GM19035 (cell line): ENCODE data around the gene KRT73.

Source experiments
- ATAC-seq: cut with Tn5 transposase; IDR thresholded peaks from one replicate; pipeline ENCODE4 v1.9.1; 2021; ENCODE audit not compliant: unreplicated experiment

Gene KRT73

DNA sequence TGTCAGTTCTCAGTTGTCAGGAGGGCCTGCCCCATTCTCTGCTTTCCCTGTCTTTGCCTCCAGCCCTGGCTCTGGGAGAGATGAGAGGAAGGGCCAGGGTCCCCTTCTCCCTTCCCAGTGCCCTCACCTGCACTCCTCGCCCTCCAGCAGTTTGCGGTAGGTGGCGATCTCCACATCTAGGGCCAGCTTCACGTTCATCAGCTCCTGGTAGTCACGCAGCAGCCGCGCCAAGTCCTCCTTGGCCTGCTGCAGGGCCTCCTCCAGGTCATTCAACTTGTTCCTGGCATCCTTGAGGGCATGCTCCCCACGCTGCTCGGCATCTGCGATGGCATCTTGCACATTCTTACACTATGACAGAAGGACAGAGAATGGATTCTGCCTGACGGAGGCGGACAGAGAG lies 28.3 kb upstream of the KRT73 start:
- ATAC-seq, result no peak

DNA sequence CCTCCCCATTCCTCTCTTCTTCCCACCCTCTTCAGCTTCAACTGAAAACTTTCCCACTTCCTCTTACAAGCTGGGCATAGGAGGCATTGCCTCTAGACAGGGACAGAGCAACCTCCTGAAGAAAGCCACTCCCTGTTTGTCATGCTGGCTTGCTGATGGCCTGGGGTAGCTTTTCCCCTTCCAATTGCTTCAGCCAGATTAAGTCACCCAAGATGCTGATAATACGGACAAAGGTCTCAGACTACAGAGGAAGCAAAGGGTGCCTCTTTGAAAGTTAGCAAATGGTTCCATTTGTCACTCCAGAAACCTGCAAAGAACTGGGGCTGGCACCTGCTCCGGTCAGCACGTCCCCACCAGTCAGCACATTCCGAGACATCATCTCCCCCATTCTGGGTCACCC lies 27.6 kb upstream of the KRT73 start:
- no peak for ATAC-seq

DNA sequence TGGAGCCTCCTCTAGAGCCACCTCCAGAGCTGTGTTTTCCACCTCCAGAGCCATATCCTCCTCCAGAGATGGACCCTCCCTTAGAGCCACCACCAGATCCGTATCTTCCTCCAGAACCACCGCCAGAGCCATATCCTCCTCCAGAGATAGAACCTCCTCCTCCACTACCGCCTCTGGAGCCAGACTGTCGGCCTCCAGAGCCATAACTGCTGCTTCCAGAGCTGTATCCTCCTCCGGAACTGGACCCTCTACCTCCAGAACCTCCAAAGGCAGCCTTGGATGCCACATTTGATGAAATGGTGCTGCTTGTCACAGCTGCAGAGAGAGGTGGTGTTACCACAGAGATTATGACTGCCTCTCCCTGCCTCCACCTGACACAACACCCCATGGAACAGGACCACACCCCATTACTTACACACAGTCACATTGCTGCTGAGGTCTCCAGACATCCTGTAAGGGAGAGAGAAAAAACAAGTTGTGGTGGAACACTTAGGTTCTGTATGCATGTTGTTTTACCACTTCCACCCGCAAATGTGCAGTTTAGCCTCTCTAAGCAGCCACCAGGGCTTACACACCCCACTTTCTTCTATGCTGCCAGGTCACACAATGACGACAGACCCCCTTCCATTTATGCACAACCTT lies 26.9 kb upstream of the KRT73 start:
- ATAC-seq, result no peak

DNA sequence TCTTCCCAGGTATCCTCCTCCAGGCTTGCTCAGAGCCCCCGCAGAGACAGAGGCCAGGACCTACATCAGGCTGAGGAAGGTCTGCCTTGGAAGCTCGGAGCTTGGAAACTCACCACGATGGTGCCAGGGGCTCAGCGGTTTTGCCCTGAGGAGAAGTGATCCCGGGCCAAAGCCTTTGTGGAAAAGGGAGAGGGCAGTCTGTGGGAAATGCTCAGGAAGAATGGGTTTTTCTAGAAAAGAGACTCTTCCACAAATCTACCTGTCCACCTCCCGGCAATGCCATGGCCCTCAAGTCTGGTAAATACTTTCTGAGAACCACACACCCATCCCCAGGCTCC lies 25.7 kb upstream of the KRT73 start:
- ATAC-seq, result no peak

DNA sequence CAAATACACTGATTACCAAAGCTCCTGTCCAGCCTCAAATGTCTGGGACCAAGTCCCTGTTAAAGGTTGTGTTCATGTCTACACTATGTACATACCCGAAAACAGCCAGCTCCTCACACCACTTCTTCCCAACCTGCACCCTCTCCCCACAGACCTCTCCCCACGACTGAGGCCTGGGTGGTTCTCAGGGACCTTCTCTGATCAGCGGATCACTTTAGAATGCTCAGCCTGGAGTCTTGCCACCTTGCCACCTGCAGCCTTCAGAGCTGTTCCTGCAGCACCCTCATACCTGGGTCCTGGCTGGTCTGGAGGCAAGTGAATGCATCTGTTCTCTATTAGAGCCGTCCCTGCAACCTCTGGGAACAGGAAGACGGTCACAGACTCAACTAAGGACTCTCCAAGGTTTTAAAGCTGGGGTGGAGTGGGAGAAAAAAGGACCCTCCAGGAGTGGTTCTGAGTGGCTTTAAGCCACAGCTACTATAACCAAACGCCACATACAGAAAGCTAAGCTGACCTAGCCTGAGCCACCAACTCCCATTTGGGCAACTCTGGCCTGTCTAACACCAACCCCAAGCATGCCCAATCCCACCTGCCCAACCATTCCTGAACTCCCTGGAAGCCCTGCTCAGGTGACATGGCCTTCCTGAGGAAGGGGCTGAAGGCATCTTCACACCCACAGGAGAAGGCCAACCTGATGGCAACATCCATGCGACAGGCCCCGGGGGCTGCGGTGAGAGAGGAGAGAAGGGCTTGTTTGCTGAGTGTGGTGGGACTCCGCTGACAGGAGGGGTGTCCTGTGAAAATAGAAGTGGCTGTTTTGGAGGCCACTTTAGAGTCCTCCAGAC lies 25.1 kb upstream of the KRT73 start:
- ATAC-seq, result no peak

DNA sequence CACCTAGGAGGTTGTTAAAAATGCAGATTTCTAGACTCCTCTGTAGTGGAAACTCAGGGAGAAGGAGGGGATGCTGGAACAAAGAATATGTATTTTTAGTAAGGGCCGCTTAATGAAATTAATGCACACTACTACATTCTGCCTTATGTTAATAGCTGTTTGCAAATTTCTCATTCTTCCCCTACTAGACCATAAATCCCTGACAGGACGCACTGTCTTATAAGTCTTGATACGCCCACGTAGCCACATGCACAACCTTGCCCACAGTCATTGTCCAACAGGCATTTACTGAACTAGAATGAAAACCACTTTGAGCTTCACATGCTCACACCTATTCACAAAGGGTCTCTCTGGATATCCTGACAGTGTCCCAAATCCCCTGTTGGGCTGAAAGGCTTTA lies 23.1 kb upstream of the KRT73 start:
- ATAC-seq, result no peak

DNA sequence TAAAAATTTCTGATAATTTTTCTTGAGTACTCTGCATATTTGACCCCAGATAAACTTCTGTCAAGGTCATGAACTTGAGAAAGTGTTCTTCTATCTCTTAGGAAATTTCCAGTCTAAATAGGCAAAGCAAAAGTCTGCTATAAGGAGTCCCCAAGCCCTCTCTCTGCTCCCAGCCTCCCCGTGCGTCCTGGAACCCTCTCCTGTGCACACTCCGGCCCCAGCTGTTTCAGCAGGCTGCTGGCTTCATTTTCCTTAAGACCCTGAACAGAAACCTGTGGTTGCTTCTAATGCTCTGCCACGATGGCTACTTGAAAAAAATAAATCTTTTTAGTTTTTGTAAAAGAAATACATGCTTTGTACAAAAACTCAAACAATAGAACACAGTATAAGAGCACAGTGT lies 18.9 kb upstream of the KRT73 start:
- no peak for ATAC-seq

DNA sequence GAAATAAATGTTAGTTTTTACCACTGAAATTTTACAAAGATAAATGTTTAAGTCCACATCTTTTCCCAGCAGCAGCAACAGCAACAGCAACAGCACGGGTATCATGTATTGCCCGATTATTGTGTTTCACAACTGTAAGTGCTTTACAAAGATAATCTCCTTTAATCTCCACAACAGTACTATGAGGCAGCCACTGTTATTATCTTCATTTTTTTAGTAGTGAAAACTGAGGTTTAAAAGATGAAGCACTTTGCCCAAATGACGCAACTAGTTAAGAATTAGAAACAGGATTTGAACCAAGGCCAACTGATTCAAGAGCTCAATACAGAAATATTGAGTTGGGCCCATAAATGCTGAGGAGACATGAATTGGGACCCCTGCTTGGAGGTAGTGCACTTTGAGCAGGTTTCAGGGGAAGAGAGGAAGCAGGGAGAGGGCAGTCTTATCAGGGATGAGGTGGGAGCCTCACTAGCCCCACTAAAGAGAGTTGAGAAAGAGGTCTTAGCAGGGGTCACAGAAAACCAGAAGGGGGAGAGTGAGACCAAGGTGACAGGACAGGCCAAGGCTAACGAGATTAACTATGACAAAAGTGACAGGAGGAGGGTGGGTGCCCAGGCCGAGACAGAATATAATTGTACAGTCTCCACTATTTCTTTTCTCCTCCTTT lies 18.4 kb upstream of the KRT73 start:
- no peak for ATAC-seq

DNA sequence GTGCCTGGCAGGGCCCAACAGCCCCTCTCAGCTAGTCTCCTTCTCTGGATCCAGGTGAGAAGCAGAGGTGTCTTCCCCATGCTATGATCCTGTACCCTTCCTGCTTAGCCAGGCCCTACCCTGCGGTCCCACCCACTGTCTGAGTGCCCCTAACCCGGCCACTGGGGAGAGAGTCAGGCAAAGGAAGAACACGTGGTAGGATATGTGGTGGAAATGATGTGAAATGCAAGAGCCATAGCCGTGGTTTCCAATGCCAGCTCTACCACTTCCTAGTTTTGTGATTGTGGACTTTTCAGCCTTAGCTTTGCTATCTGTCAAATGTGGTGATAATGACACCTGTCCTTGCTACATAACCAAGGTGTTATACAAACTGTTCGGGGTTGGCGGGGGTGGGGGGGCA lies 17.8 kb upstream of the KRT73 start:
- no peak for ATAC-seq

DNA sequence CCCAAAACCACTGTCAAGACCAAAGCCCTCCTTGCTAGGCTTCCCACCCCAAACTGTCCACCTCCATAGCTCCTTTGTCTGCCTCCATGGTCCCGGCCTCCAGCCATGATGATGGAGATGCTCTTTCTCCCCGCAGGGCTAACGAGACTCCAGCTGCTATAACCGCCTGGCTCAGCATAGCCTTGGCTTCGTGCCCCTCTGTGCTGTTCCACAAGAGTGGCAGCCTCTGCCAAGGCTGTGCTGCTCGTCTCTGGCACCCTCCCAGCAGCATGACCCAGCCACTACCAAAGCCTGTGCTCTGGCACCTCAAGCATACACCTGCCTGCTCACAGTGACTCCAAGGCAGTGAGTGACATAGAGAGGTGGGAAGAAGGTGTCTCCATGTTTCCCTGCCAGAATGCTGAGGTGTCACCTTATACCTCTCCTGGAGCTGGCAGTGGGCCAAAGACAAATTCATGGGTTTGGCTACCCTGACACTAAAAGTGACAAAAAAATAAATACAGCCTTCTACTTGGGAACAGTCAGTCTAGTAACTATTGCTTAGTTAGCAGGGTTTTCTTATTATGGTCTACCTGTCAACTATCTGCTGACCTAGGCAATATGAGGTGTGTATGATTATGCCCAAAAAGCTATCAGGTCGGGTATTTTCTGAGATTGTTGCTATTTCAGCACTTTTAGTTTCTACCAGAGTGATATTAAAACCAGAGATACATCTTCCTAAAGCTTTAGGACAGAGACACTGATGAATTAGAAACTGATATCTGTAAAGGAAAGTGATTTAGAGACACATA lies 16.1 kb upstream of the KRT73 start:
- ATAC-seq, result no peak

DNA sequence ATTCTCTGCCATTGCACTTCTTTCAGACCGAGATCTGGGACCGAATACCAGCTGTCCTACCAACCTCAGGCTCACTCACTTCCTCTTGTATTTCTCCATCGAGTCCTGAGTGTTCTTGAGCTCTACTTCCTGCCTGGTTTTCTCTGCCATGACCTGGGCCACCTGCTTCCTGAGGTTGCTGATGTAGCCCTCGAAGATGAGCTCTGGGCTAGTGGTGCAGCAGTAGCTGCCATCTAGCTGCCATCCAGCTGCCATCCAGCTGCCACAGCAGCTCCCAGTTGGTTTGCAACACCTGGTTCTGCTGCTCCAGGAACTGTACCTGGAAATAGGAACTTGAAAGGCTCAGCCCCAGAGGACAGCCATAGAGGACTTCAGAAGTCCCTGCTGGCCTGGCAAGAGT lies 15.0 kb upstream of the KRT73 start:
- no peak for ATAC-seq

DNA sequence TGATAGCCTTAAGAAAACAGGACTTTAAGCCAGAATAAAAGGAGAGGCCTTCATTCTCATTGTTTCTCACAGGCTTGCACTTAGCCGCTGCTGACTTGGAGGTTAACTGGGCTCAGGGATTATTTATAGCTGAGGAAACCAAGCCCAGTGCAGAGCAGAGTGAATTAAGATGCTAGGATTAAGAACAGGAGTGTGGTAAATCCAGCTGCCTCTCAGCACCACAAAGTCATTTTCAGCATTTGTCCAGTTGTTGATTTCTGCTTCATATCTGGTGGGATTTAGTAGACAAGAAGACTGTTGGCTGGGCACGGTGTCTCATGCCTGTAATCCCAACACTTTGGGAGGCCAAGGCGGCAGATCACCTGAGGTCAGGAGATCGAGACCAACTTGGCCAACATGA lies 14.3 kb upstream of the KRT73 start:
- ATAC-seq, result no peak

DNA sequence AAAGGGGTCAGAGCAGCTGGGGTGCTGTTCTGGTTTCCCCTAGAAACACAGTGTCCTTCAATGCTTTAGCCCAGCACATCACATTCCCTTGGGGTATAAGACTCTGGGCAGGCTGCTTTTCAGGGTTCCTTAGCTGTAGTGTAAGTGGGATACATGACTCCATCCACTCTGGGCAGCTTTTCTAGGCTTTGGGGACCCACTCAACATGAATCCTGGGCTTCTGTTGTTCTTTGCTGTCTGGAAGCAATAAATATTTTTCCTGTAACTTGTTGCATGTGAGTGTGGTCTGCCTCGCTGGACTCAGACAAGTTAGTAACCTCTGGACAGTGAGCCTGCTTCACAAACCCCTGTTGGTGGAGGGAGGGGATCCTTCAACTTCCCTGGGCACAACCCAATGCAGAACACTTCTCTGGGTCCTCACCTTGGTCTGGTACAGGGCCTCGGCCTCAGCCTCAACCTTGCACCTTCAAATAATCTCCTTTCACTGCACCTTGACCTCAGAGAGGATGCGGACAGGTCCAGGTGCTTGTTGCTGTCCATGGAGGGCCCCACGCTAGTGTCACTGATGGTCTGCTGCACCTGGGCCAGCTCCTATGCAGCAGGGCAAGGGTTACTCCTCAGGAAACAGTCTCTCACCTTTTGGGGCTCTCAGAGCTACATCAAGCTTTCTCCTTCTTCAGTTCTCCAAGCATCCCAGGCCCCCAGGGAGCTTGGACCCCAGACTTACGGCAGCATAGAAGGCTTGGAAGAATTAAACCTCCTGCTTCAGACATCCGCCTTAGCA lies 13.5 kb upstream of the KRT73 start:
- no peak for ATAC-seq

DNA sequence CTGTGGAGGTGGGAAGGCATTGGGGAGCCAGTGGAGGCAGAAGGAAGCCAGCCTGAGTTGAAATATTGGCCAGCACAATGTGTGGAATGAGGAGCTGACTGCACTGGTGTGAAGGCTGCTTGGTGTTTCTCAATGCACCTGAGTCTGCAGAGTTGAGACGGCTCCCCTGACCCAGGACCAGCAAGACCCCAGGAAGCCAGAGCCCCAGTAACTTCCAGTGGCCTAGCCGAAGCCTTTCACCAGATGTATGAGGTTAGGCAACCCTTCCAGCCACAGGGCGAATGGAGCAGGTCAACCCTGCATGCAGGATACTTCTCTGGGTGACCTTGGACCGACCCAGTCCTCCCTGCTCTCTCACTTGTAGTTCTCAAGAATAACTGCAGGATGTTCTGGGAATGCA lies 12.9 kb upstream of the KRT73 start:
- no peak for ATAC-seq

DNA sequence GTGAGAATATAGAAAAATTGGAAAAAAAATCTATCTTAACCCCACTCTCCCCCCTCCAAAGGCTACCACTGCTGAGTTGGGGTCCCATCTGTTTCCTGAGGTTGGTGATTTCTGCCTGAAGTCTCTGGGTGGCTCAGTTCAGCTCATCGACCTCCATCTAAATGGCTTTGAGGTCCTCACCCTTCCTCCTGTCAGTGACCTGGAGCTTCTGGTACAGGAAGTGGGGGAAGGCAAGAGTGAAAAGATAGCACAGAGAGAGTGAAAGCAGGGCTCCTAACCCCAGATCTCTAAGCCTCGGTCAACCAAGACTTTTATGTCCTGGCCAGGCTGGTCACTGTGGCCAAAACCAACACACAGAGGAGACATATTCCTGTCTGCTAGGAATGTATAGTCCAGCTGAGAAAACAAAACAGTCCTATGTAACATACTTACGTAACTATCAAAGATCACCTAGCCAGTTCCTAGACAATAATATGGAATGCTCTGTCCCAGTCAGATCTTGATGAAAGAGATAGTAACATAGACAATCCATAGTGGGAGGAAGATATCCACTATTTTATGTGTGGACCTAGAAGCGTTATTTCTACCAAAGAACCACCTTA lies 12.3 kb upstream of the KRT73 start:
- no peak for ATAC-seq

DNA sequence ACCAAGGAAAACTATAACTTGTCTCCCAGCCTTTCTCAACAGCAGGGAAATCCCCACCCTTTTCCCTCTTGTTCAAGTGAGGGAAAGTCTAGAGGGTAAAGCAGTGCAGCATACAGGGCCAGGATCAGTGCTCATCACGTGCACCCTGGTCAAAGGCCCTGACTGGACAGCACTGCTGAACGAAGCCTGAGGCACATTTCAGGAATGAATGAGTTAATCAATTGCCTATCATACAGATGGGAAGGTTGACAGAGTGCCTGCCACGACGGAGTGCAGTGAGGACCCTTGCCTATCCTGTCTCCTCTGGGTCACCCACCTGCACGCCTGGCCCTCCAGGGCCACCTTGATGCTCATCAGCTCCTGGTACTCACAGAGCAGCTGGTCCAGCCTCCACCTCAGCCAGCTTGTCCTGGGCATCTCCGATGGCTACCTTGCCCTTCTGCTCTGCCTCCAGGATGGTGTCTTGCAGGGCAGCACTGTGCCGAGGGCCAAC lies 11.7 kb upstream of the KRT73 start:
- no peak for ATAC-seq

DNA sequence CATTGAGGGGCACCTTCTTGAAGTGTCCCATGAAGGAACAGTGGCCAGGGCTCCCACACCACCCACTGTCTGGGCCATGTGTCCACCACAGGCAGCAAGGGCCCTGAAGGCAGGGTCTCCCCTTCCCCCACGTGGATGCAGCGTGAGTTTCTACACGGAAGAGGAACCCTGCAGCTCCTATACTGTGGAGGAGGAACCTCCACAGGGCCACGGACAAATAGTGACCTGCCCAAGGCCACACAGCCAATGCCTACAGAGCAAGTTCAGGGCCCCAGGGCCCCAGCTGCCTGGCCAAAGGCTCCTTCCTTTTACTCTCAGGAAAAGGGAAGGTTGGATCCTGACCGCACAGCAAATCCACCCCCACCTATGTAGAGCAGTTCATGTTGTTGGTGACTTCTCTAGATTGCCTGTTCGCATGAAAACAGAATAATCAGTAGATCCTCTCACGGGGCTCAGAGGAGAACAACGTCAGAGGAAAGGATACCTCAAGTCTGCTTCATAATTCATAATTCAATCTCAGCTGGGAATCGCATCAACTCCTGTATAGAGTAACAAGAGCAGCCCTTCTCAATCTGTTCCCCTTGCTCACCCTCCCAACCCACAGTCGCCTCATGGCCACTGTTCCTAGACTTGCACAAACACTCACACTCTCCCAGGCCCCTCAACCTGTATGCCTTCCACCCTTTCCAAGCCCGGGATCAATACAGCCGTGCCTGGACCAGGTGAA lies 11.1 kb upstream of the KRT73 start:
- ATAC-seq, result no peak

DNA sequence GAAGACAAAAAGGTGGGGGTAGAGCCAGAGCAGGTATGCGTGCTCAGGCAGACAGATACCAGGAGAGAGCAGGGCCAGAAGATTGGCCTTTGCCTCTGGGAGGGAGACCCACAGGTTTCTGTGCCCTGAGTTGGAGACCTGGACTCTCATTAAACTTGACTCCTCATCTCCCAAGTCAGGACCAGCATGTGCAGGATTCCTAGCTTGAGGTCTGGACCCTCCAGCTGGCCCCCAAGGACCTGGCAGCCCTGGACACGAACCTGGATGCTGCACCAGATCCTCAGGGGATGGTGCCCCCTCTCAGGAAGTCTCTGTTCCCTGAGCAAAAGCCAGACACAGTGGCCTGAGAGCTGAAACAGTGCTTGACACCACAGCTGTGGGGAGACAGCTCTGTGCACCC lies 10.5 kb upstream of the KRT73 start:
- no peak for ATAC-seq

DNA sequence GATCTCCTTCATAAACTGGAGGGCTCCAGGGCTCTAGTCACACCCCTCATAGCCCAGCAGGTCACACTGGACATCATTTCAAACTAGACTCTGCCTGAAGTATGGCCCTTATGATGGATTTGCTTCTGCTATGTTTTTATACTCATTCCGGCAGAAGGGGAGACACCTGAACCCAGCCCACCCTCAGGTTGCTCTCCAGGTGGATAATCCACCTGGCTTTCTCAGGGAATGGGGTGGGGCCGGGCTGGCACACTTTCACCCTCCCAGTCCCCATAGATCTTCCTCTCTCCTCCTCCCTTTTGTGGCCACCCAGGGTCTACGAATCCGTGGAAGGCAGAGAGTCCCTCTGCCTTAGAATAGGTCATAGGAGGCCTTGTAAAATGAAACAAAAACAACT lies 9.8 kb upstream of the KRT73 start:
- no peak for ATAC-seq
